ENCODE measurements around the gene CCND1. TPM values are rescaled to one million over a fixed set of nuclear protein-coding genes. Genes with fewer than 3 reads are reported as not detected.

Gene CCND1
- total RNA-seq, 1 experiment from 2014 or later = 106 TPM

DNA sequence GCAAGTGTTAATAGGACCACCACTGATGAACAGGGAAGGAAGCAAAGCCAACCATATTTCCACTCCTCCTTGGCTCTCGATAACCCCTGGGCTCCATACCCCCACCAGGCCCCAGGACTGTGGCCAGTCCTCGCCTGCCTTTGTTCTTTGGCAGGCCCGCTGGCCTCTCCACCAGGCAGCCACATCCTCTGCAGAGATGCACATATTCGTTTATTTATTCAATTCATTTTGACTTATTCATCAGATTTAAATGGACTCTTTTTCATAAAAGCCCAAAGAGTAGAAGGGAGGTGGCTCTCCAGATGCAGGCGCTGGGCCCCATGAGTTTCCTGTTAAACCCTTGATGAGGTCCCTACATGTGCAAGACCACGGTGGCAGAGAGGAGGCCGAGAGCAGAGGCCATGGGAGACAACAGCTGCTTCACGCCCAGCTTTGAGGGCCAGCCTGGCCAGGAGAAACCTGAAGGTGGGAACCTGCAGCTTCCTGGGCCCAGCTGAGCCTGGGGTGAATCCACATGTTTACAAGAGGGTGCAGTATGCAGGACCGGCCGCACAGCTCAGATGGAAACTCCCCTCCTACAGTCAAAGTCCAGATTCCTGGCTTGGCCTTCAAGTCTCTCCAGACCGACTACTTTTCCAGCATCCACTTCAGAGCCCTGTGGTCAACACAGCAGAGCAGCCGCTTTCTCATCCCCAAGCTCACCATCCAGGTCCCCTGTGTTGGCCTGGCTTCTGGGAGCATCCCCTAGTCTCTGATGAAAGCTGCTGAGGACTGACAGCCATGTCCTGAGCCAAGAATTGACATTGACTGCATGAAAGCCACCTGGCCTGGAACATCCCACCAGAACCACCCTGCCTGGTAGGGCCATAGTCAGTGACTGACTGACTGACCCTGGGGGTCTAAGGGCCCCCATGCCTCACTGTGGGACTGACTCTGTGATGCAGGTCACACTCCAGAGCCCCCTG is 39.7 kb upstream of the CCND1 start:
- no peak for DNase-seq (ENCODE audit: unreplicated experiment)
- Mint-ChIP-seq H3K27ac (ENCODE audit: low read depth, unreplicated experiment) (no peak overlapping the region), H3K9me3 (ENCODE audit: unreplicated experiment) (no peaks in the 10 kb centered on the region), H3K36me3 (ENCODE audit: insufficient read depth, unreplicated experiment) (peaks cover 6% of the 10 kb centered on the region), H3K4me1 (ENCODE audit: insufficient read depth, unreplicated experiment) (no peaks in the 10 kb centered on the region), H3K27me3 (ENCODE audit: insufficient read depth, unreplicated experiment) (peaks cover 5% of the 10 kb centered on the region), H3K4me3 (ENCODE audit: unreplicated experiment) (no peak overlapping the region)
- no TSS peak for BruUV-seq (replicated peaks)
- intact Hi-C loops (cut with micrococcal nuclease) = no loop called here
- CTCF ChIA-PET = no interaction called here
- TF ChIP-seq, protein P1, sequence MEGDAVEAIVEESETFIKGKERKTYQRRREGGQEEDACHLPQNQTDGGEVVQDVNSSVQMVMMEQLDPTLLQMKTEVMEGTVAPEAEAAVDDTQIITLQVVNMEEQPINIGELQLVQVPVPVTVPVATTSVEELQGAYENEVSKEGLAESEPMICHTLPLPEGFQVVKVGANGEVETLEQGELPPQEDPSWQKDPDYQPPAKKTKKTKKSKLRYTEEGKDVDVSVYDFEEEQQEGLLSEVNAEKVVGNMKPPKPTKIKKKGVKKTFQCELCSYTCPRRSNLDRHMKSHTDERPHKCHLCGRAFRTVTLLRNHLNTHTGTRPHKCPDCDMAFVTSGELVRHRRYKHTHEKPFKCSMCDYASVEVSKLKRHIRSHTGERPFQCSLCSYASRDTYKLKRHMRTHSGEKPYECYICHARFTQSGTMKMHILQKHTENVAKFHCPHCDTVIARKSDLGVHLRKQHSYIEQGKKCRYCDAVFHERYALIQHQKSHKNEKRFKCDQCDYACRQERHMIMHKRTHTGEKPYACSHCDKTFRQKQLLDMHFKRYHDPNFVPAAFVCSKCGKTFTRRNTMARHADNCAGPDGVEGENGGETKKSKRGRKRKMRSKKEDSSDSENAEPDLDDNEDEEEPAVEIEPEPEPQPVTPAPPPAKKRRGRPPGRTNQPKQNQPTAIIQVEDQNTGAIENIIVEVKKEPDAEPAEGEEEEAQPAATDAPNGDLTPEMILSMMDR (IDR thresholded peaks at IDR 0.05; ENCODE audit: unreplicated experiment) = no peak
- POLR2A ChIA-PET = no interaction called here

DNA sequence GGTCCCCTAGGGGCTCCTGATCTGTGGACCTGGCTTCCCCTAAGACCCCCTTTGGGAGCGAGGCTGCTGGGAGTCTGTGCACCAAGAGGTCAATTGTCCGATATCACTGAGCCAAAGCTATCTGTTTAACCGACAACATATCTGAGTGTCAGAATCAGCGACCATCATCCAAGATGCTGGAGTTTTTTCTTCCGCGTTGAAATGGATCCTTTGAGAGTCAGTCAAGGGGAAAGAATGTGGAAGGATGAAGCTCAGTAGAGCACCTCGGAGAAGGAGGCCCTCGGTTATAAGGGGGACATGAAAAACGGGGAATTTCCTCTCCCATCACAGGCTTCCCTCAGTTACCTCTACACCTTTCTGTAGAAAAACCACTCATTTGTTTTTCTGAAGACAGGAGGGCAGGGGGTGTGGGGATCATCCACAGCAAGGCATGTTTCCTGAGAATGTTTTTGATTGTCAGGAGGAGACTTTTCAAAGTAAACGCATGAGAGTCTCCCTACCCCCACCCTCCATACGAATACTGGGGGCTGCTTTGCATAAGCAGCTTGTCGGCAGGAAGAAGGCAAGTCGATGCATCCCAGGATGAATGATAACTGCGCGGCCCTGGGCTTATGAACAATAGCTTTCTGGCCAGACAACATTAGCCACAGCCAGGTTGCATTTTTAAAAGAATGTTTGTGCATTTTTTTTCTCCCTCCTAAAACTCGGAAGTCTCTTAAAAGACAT is 37.7 kb upstream of the CCND1 start:
- Mint-ChIP-seq H3K9me3 (ENCODE audit: unreplicated experiment) (no peaks in the 10 kb centered on the region), H3K4me1 (ENCODE audit: insufficient read depth, unreplicated experiment) (no peaks in the 10 kb centered on the region), H3K27me3 (ENCODE audit: insufficient read depth, unreplicated experiment) (peaks cover 24% of the 10 kb centered on the region), H3K4me3 (ENCODE audit: unreplicated experiment) (no peak overlapping the region), H3K36me3 (ENCODE audit: insufficient read depth, unreplicated experiment) (peaks cover 6% of the 10 kb centered on the region), H3K27ac (ENCODE audit: low read depth, unreplicated experiment) (no peak overlapping the region)
- ChIA-PET POLR2A (interaction anchor here (0.6 kb wide), 1 partner anchor 857 kb away, joined by 3 read pairs; no protein-coding TSS in a partner anchor), CTCF (interaction anchor here (0.7 kb wide), 1 partner anchor 279 kb away, joined by 3 read pairs; no protein-coding TSS in a partner anchor)
- BruUV-seq (replicated peaks) = no TSS peak
- TF ChIP-seq, protein P1 (IDR thresholded peaks at IDR 0.05; ENCODE audit: unreplicated experiment) = no peak
- intact Hi-C loops (cut with micrococcal nuclease) = no loop called here
- DNase-seq (ENCODE audit: unreplicated experiment) = no peak

DNA sequence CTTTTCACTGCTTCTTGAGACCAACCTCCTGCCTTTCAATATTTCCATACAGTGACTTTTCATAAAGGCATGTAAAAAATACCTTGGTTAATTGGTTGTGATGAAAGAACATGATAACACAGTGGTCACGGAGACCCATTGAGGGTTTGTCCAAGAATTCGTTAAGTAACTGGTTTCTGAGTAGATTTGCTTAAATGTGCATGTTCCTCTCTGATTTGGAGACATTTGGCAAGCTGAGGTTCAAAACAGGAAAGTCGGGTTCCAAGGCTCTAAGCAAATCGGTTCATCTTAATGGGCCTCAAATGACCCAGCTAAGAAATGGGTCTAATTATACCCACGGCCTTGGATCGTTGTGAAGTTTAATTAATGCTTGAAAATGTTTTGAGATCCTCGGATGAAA is 36.9 kb upstream of the CCND1 start:
- BruUV-seq (replicated peaks) = no TSS peak
- CTCF ChIA-PET = no interaction called here
- POLR2A ChIA-PET = no interaction called here
- H3K4me1 Mint-ChIP-seq (ENCODE audit: insufficient read depth, unreplicated experiment) = no peaks in the 10 kb centered on the region
- TF ChIP-seq, protein P1 (IDR thresholded peaks at IDR 0.05; ENCODE audit: unreplicated experiment) = no peak
- H3K9me3 Mint-ChIP-seq (ENCODE audit: unreplicated experiment) = no peaks in the 10 kb centered on the region
- no peak overlapping the region for H3K27ac Mint-ChIP-seq (ENCODE audit: low read depth, unreplicated experiment)
- H3K27me3 Mint-ChIP-seq (ENCODE audit: insufficient read depth, unreplicated experiment) = peaks cover 29% of the 10 kb centered on the region
- H3K36me3 Mint-ChIP-seq (ENCODE audit: insufficient read depth, unreplicated experiment) = peaks cover 6% of the 10 kb centered on the region
- no peak for DNase-seq (ENCODE audit: unreplicated experiment)
- intact Hi-C loops (cut with micrococcal nuclease) = no loop called here
- no peak overlapping the region for H3K4me3 Mint-ChIP-seq (ENCODE audit: unreplicated experiment)
